GM12878 (cell line): ENCODE data around the gene WASF2. TPM values are rescaled to one million over a fixed set of nuclear protein-coding genes. Genes with fewer than 3 reads are reported as not detected.

Source experiments
- ATAC-seq: fragments of 200-7000 bp; cut with Tn5 transposase; 3 replicates; pipeline ENCODE4 v1.9.1; 2020; ENCODE audit warnings: mild to moderate bottlenecking, moderate library complexity
- BruUV-seq: library from RNA; stranded (reverse); fragments of 400-500 nt; replicated peaks from 2 replicates; lab custom pipeline; 2021; lab: Mats Ljungman, UMichigan
- CTCF ChIA-PET: fragments of 300-600 bp; sonication (Branson Sonifier 250); formaldehyde crosslinking; extraction: SDS; loops from one replicate; lab custom pipeline; 2021; ENCODE audit warnings: inconsistent platforms; lab: Yijun Ruan, JAX
- POLR2A ChIA-PET: fragments of 350-600 bp; formaldehyde crosslinking; extraction: SDS; loops from one replicate; lab custom pipeline; 2021; ENCODE audit warnings: inconsistent platforms; lab: Charles Lee
- RAD21 ChIA-PET: fragments of 300-600 bp; sonication (Branson Sonifier 250); formaldehyde crosslinking; loops from one replicate; lab custom pipeline; 2023; ENCODE audit warnings: antibody characterized with exemption; ENCODE audit not compliant: unreplicated experiment; lab: Charles Lee
- SMC1A ChIA-PET: fragments of 300-600 bp; sonication (Branson Sonifier 250); formaldehyde crosslinking; loops from one replicate; lab custom pipeline; 2023; ENCODE audit not compliant: unreplicated experiment, uncharacterized antibody; lab: Charles Lee
- DNase-seq: peaks from one replicate; pipeline ENCODE4 v3.0.0-alpha.2; 2011; ENCODE audit warnings: low read depth, low spot score
- FAIRE-seq: peaks from 3 replicates; lab custom pipeline; 2011; peaks lifted over from hg19 to GRCh38; lab: Jason Lieb, UNC
- H2AFZ ChIP-seq: 2 replicates; pipeline ENCODE4 v1.6.0; 2011; ENCODE audit warnings: low read depth, low read length, control low read depth; ENCODE audit not compliant: control insufficient read depth
- H3K27ac ChIP-seq: 2 replicates; pipeline ENCODE4 v1.5.1; 2011; ENCODE audit warnings: control low read depth; ENCODE audit not compliant: control insufficient read depth, insufficient read depth
- H3K27me3 ChIP-seq, 2 experiments: replicated peaks in 1 of 2; 2 replicates each; pipeline versions ENCODE4 v1.6.0 to v1.6.1; 2011; ENCODE audit warnings: low read length in 1 of 2; ENCODE audit not compliant: control insufficient read depth in 2 of 2, insufficient read depth in 2 of 2
- H3K36me3 ChIP-seq, 2 experiments: 2 replicates each; pipeline ENCODE4 v1.5.1; 2011; ENCODE audit warnings: low read length in 1 of 2; ENCODE audit not compliant: control insufficient read depth in 2 of 2, insufficient read depth in 2 of 2
- H3K4me1 ChIP-seq: 2 replicates; pipeline ENCODE4 v1.6.1; 2011; ENCODE audit warnings: mild to moderate bottlenecking, low read length, moderate library complexity, mixed read lengths; ENCODE audit not compliant: control insufficient read depth, insufficient read depth
- H3K4me2 ChIP-seq: 2 replicates; pipeline ENCODE4 v1.6.0; 2011; ENCODE audit warnings: control low read depth; ENCODE audit not compliant: control insufficient read depth, insufficient read depth
- H3K4me3 ChIP-seq: fragments of 200-600 bp; sonication (generic); 2 replicates; pipeline ENCODE4 v1.5.1; 2016
- H3K79me2 ChIP-seq: 2 replicates; pipeline ENCODE4 v1.6.0; 2011; ENCODE audit warnings: low read length; ENCODE audit not compliant: control insufficient read depth, insufficient read depth
- H3K9ac ChIP-seq: 2 replicates; pipeline ENCODE4 v1.8.0; 2011; ENCODE audit warnings: low read length, control low read depth, mixed read lengths; ENCODE audit not compliant: control insufficient read depth, insufficient read depth
- H3K9me3 ChIP-seq: replicated peaks from 3 replicates; pipeline ENCODE4 v1.5.1; 2011; ENCODE audit warnings: mild to moderate bottlenecking, low read length; ENCODE audit not compliant: control insufficient read depth, insufficient read depth
- H4K20me1 ChIP-seq: 2 replicates; pipeline ENCODE4 v1.6.0; 2011; ENCODE audit not compliant: control insufficient read depth, insufficient read depth
- CBX5 ChIP-seq: sonication (generic); IDR thresholded peaks from 2 replicates; pipeline ENCODE4 v1.6.1; 2016; ENCODE audit warnings: low read depth, moderate library complexity, mild to moderate bottlenecking, inconsistent platforms
- MTA3 ChIP-seq: IDR thresholded peaks from 2 replicates; pipeline ENCODE4 v1.6.1; 2012; ENCODE audit warnings: low read length, inconsistent platforms, borderline replicate concordance
- SPI1 ChIP-seq: IDR thresholded peaks from 2 replicates; pipeline ENCODE4 v1.6.1; 2011; ENCODE audit warnings: low read depth, mild to moderate bottlenecking, low read length, moderate library complexity, borderline replicate concordance; ENCODE audit not compliant: insufficient read depth
- USF2 ChIP-seq: IDR thresholded peaks from 2 replicates; pipeline ENCODE4 v1.6.1; 2011; ENCODE audit warnings: low read depth, low read length, improper control_type of control experiment, borderline replicate concordance
- ZBTB4 ChIP-seq: fragments of 450-650 bp; formaldehyde crosslinking; IDR thresholded peaks from 2 replicates; pipeline ENCODE4 v1.4.0; 2022; ENCODE audit warnings: mild to moderate bottlenecking, moderate library complexity
- WGBS: methylation state at CpG from one replicate; pipeline ENCODE4 v1.1.6; 2016; ENCODE audit warnings: low lambda C conversion rate; ENCODE audit not compliant: insufficient replicate concordance, insufficient coverage; ENCODE audit errors: missing lambda C conversion rate; 5-methylcytosine and 5-hydroxymethylcytosine counted together
- in situ Hi-C: fragments of 300-500 bp; cut with MboI; formaldehyde crosslinking; loops from 9 replicates; pipeline ENCODE4 v1.14.3; 2018; ENCODE audit warnings: mixed read lengths
- intact Hi-C: fragments of 100-400 bp; cut with micrococcal nuclease; formaldehyde crosslinking; loops from one replicate; pipeline ENCODE4 v1.14.2; 2022; ENCODE audit not compliant: unreplicated experiment
- polyA plus RNA-seq, 11 experiments: library from polyadenylated mRNA; depleted of rRNA in 4 of 11; unstranded in 6 of 11; stranded (reverse) in 5 of 11; fragments of >200 nt; fragmentation: Nextera tagmentation in 4 of 11; fragmentation: Illumina TruSeq in 1 of 11; extraction: Ambion mirVana in 4 of 11; extraction: Trizol in 1 of 11; gene quantifications; 1 replicate in 1 of 11; 2 replicates in 10 of 11; pipeline versions ENCODE4 v1.2.1 to v1.2.3, GENCODE V29; 2011 to 2016; ENCODE audit warnings: inconsistent platforms in 2 of 11, missing spikeins in 2 of 11, low read depth in 1 of 11
- total RNA-seq, 4 experiments: library from RNA; depleted of rRNA in 3 of 4; stranded (reverse); fragments of >200 nt in 3 of 4; fragmentation: Illumina TruSeq in 1 of 4; extraction: Trizol in 1 of 4; gene quantifications; 2 replicates each; pipeline versions ENCODE4 v1.2.1 to v1.2.3, GENCODE V29; 2013 to 2021

The WASF2 gene
- total and polyA plus RNA-seq, 10 of the 15 experiments (the other 5 are each of a cell fraction or from before 2014, with no cell fraction given): 7.0 to 111 (median 37.1) TPM

- no peak overlapping the region; the same call in 1 of the 2 replicates for H3K9ac ChIP-seq
- BruUV-seq: TSS peak; percentile 52
Observed at GRCh38 chr1:27427816-27428315, 62.1 kb downstream of the WASF2 start.

GRCh38 chr1:27427329-27427728 is 62.6 kb downstream of the WASF2 start:
- no peaks in the 10 kb centered on the region for H4K20me1 ChIP-seq
- no peak overlapping the region for H2AFZ ChIP-seq
- H3K27me3 ChIP-seq: no peaks in the 10 kb centered on the region
- no peaks in the 10 kb centered on the region for H3K9me3 ChIP-seq
- ChIA-PET CTCF (interaction anchor here (0.7 to 18.9 kb wide), 7 partner anchors 11 to 171 kb away, joined by 3 to 240 read pairs (median 3); no protein-coding TSS in a partner anchor), RAD21 (interaction anchor here (1.0 to 6.3 kb wide), 4 partner anchors 10 to 130 kb away, joined by 4 to 47 read pairs (median 6); no protein-coding TSS in a partner anchor), SMC1A (interaction anchor here (1.6 to 22.2 kb wide), 8 partner anchors 7 to 81 kb away, joined by 3 to 470 read pairs (median 6); no protein-coding TSS in a partner anchor), POLR2A (interaction anchor here (1.1 to 5.4 kb wide), 8 partner anchors 8 to 63 kb away, joined by 3 to 43 read pairs (median 4); partner anchors contain the start of gene WASF2)
- peak overlapping the region; percentile 56; the same call in 1 of the 2 replicates for H3K4me2 ChIP-seq
- no peak overlapping the region for H3K9ac ChIP-seq
- in situ Hi-C loops (no loop called here), intact Hi-C loops (no loop called here)
- peak; percentile 37 for ATAC-seq
- WGBS: 94% methylated on average over 2 of the region's 2 CpGs
- peaks cover 8 to 28% of the 10 kb centered on the region in 2 experiments for H3K36me3 ChIP-seq
- BruUV-seq: no TSS peak
- peak overlapping the region; percentile 63 for H3K27ac ChIP-seq
- peaks cover 50% of the 10 kb centered on the region for H3K4me1 ChIP-seq
- no peak overlapping the region for H3K4me3 ChIP-seq
- TF ChIP-seq SPI1 (peak; percentile 44; the same call in 1 of the 2 replicates), ZBTB4 (CRISPR knock-in tag) (no peak)
- no peak for FAIRE-seq
- H3K79me2 ChIP-seq: peaks cover 65% of the 10 kb centered on the region
- DNase-seq: no peak

More at GRCh38 chr1:27427816-27428315, 62.1 kb downstream of the WASF2 start:
- H3K4me3 ChIP-seq: no peak overlapping the region
- peaks cover 66% of the 10 kb centered on the region for H3K79me2 ChIP-seq
- intact Hi-C loops: no loop called here
- 0 out of 2 replicates have a peak, but pooled peaks have one; percentile 19 for TF ChIP-seq MTA3
- no peak for TF ChIP-seq CBX5
- TF ChIP-seq USF2: no peak
- H3K27ac ChIP-seq: peak overlapping the region; percentile 63
- H2AFZ ChIP-seq: no peak overlapping the region
- POLR2A ChIA-PET: interaction anchor here (1.1 to 5.4 kb wide), 9 partner anchors 8 to 62 kb away, joined by 3 to 43 read pairs (median 4); partner anchors contain the start of gene WASF2
- WGBS: 100% methylated on average over 2 of the region's 2 CpGs
- peak overlapping the region; percentile 56 for H3K4me2 ChIP-seq
- peaks cover 49% of the 10 kb centered on the region for H3K4me1 ChIP-seq
- FAIRE-seq (no peak), DNase-seq (no peak), ATAC-seq (no peak)
- RAD21 ChIA-PET: interaction anchor here (1.0 to 6.3 kb wide), 6 partner anchors 9 to 129 kb away, joined by 3 to 47 read pairs (median 6); no protein-coding TSS in a partner anchor
- no peaks in the 10 kb centered on the region for H3K9me3 ChIP-seq
- CTCF ChIA-PET: interaction anchor here (0.6 to 18.9 kb wide), 13 partner anchors 9 to 171 kb away, joined by 3 to 240 read pairs (median 3); no protein-coding TSS in a partner anchor
- H4K20me1 ChIP-seq: no peaks in the 10 kb centered on the region
- H3K36me3 ChIP-seq: peaks cover 8 to 28% of the 10 kb centered on the region in 2 experiments
- in situ Hi-C loops: no loop called here
- no peaks in the 10 kb centered on the region for H3K27me3 ChIP-seq
- SMC1A ChIA-PET: interaction anchor here (0.8 to 22.2 kb wide), 9 partner anchors 8 to 80 kb away, joined by 3 to 470 read pairs (median 7); no protein-coding TSS in a partner anchor
